Body of pancreas (tissue), 4 donors: ENCODE measurements around the gene NUP98. TPM values are rescaled to one million over a fixed set of nuclear protein-coding genes. Genes with fewer than 3 reads are reported as not detected.

ENCODE experiments used
- ATAC-seq: fragments of 150-250 bp; one replicate; pipeline ENCODE4 v1.9.1; 2016
- DNase-seq, 4 donors: peaks; one replicate each; pipeline ENCODE4 v3.0.0-alpha.2; 2019
- H3K27ac ChIP-seq, 4 donors: fragments of 200-600 bp; sonication (generic); 1 replicate in 3 of 4; 2 replicates in 1 of 4; pipeline versions ENCODE4 v1.5.1 to v1.6.1; 2016 to 2019; ENCODE audit warnings: mild to moderate bottlenecking in 1 of 4, mixed read lengths in 1 of 4, moderate library complexity in 1 of 4
- H3K27me3 ChIP-seq, 2 donors: fragments of 200-600 bp; sonication (generic); one replicate each; pipeline ENCODE4 v1.6.0; 2016; ENCODE audit warnings: mild to moderate bottlenecking in 1 of 2
- H3K36me3 ChIP-seq, 2 donors: fragments of 200-600 bp; sonication (generic); replicated peaks in 1 of 2; 2 replicates each; pipeline ENCODE4 v1.5.1; 2016; ENCODE audit warnings: low read depth in 2 of 2; ENCODE audit not compliant: insufficient read depth in 1 of 2
- H3K4me1 ChIP-seq: fragments of 200-600 bp; sonication (generic); one replicate; pipeline ENCODE4 v1.6.0; 2016
- H3K4me3 ChIP-seq, 2 donors: fragments of 200-600 bp; sonication (generic); 1 replicate in 1 of 2; 2 replicates in 1 of 2; pipeline ENCODE4 v1.5.1; 2016 to 2019
- H3K9me3 ChIP-seq, 3 donors: fragments of 200-600 bp; sonication (generic); 1 replicate in 2 of 3; 2 replicates in 1 of 3; pipeline ENCODE4 v1.5.1; 2016
- CTCF ChIP-seq, 7 experiments: fragments of 450-650 bp in 4 of 7; fragments of 200-600 bp in 3 of 7; sonication (generic) in 3 of 7; IDR thresholded peaks; one replicate each; pipeline ENCODE4 v1.5.1; 2016 to 2019; ENCODE audit warnings: antibody characterized with exemption in 7 of 7
- POLR2A ChIP-seq, 3 donors: fragments of 450-650 bp; IDR thresholded peaks; one replicate each; pipeline ENCODE4 v1.6.1; 2016; ENCODE audit warnings: antibody characterized with exemption in 3 of 3, mild to moderate bottlenecking in 2 of 3
- WGBS, 2 donors: methylation state at CpG; one replicate each; pipeline ENCODE4 v1.1.5; 2017; 5-methylcytosine and 5-hydroxymethylcytosine counted together
- intact Hi-C: fragments of 100-400 bp; cut with DNase I; formaldehyde crosslinking; loops from one replicate; pipeline ENCODE4 v1.15.1; 2023
- total RNA-seq, 2 donors: library from RNA; depleted of rRNA; stranded (reverse); fragments of >200 nt; gene quantifications; one replicate each; pipeline ENCODE4 v1.1.0, GENCODE V29; 2016

The NUP98 gene
- total RNA-seq, 2 donors from 2014 or later, result 37.9 to 62.0 TPM

- Histone ChIP-seq H3K27ac (no peak overlapping the region), H3K36me3 (peaks cover 0 to 39% of the 10 kb centered on the region in 2 donors), H3K4me3 (no peak overlapping the region), H3K9me3 (no peaks in the 10 kb centered on the region), H3K4me1 (no peaks in the 10 kb centered on the region), H3K27me3 (no peaks in the 10 kb centered on the region)
- DNase-seq (no peak), ATAC-seq (no peak)
- 73 to 82% methylated on average over 7 of the region's 7 CpGs for WGBS, 2 donors
- no peak for TF ChIP-seq POLR2A (IDR thresholded peaks at IDR 0.05)
- TF ChIP-seq CTCF (IDR thresholded peaks at IDR 0.05), result no peak
- intact Hi-C loops, result no loop called here
Observed at GRCh38 chr11:3685923-3686322, 111.4 kb downstream of the NUP98 start.

- intact Hi-C loops, result no loop called here
- H3K27ac ChIP-seq, result no peak overlapping the region
- peaks cover 0 to 41% of the 10 kb centered on the region in 2 donors for H3K36me3 ChIP-seq
- 23 to 37% methylated on average over 2 of the region's 2 CpGs for WGBS, 2 donors
- ATAC-seq (no peak), DNase-seq (no peak)
- no peaks in the 10 kb centered on the region for H3K9me3 ChIP-seq
- TF ChIP-seq POLR2A (IDR thresholded peaks at IDR 0.05), result no peak
- no peak for TF ChIP-seq CTCF (IDR thresholded peaks at IDR 0.05)
- H3K4me1 ChIP-seq, result no peaks in the 10 kb centered on the region
- H3K27me3 ChIP-seq, result no peaks in the 10 kb centered on the region
- H3K4me3 ChIP-seq, result no peak overlapping the region
Observed at GRCh38 chr11:3684819-3685172, 112.6 kb downstream of the NUP98 start.

GRCh38 chr11:3684129-3684818 lies 113.1 kb downstream of the NUP98 start:
- H3K27ac ChIP-seq, result no peak overlapping the region
- no peaks in the 10 kb centered on the region for H3K9me3 ChIP-seq
- 89 to 98% methylated on average over 12 of the region's 12 CpGs for WGBS, 2 donors
- H3K4me3 ChIP-seq, result no peak overlapping the region
- H3K36me3 ChIP-seq, result peaks cover 4 to 40% of the 10 kb centered on the region in 2 donors
- ATAC-seq, result no peak
- DNase-seq, result no peak
- no peaks in the 10 kb centered on the region for H3K4me1 ChIP-seq
- intact Hi-C loops, result no loop called here
- H3K27me3 ChIP-seq, result no peaks in the 10 kb centered on the region
- no peak for TF ChIP-seq CTCF (IDR thresholded peaks at IDR 0.05)
- TF ChIP-seq POLR2A (IDR thresholded peaks at IDR 0.05), result no peak

DNA sequence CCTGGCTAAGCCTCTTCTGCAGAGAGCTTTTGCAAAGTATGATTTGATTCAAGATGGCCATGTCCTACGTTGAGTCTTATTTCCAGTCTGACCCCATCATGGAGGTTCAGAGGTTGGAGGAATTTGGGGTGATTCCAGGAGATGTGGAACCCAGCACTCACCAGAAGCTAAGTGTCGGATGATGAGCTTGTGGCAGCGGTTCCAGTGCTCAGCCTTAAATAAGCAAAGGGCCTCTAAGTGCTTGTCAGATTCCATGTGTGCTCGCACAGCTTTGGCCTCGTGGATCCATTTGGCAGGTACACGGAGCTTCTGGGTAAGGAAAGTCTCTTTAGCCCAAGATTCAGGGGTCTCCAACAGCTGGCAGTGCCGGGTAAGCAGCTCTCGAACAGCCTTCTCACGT lies 114.3 kb downstream of the NUP98 start:
- no peaks in the 10 kb centered on the region for H3K9me3 ChIP-seq
- TF ChIP-seq POLR2A (IDR thresholded peaks at IDR 0.05), result no peak
- TF ChIP-seq CTCF (IDR thresholded peaks at IDR 0.05), result no peak
- no peaks in the 10 kb centered on the region for H3K27me3 ChIP-seq
- H3K27ac ChIP-seq, result no peak overlapping the region
- DNase-seq (no peak), ATAC-seq (no peak)
- H3K4me1 ChIP-seq, result no peaks in the 10 kb centered on the region
- intact Hi-C loops, result no loop called here
- no peak overlapping the region for H3K4me3 ChIP-seq
- 97 to 99% methylated on average over 9 of the region's 9 CpGs for WGBS, 2 donors
- H3K36me3 ChIP-seq, result peaks cover 4 to 47% of the 10 kb centered on the region in 2 donors

DNA sequence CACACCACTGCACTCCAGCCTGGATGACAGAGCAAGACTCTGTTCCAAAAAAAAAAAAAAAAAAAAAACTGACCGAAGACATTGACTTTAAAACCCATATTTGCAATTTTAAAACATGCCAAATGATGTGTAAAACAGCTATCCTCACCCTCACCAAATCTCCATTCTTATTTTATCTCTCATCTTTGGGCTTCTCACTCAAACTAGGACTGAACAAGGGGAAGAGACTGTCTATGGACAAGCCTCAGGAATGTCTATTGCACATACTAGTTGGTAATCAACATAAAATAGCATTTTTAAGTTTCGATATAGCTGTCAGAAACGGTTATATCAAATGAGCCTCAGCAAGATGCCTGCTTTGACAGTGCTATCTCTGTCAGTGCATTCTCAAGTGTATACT lies 118.3 kb downstream of the NUP98 start:
- Histone ChIP-seq H3K9me3 (no peaks in the 10 kb centered on the region), H3K27ac (no peak overlapping the region), H3K4me1 (no peaks in the 10 kb centered on the region), H3K27me3 (no peaks in the 10 kb centered on the region), H3K4me3 (no peak overlapping the region), H3K36me3 (peaks cover 15 to 61% of the 10 kb centered on the region in 2 donors)
- WGBS, 2 donors, result 92 to 97% methylated on average over 3 of the region's 3 CpGs
- TF ChIP-seq POLR2A (IDR thresholded peaks at IDR 0.05), result no peak
- no peak for TF ChIP-seq CTCF (IDR thresholded peaks at IDR 0.05)
- intact Hi-C loops, result no loop called here
- DNase-seq (no peak), ATAC-seq (no peak)
